Measurements from ENCODE around the gene ADAT3. TPM values are rescaled to one million over a fixed set of nuclear protein-coding genes. Genes with fewer than 3 reads are reported as not detected.

Gene ADAT3
- total and polyA plus RNA-seq, 2 donors (not counting 1 experiment from before 2014, with no cell fraction given), result 0.42 to 1.7 TPM

GRCh38 chr19:1957562-1958248 lies 52.5 kb downstream of the ADAT3 start:
- Histone ChIP-seq H3K4me2 (ENCODE audit: extremely low read depth, insufficient read depth, low read length) (no peak overlapping the region), H3K4me3 (replicated peaks in 1 of 4; ENCODE audit: control extremely low read depth in 1 of 4, insufficient read depth in 1 of 4, low read depth in 3 of 4, low read length in 4 of 4) (no peak overlapping the region), H3K4me1 (ENCODE audit: control insufficient read depth, extremely low read depth, insufficient read depth, low read length) (no peaks in the 10 kb centered on the region), H3K27ac (ENCODE audit: insufficient read depth, low read length) (no peak overlapping the region), H4K20me1 (ENCODE audit: control insufficient read depth, extremely low read depth, insufficient read depth, low read length) (peaks cover 2% of the 10 kb centered on the region), H3K27me3 (ENCODE audit: control insufficient read depth, insufficient read depth, low read length) (no peaks in the 10 kb centered on the region), H3K79me2 (ENCODE audit: control insufficient read depth, insufficient read depth, low read length) (peaks cover 39% of the 10 kb centered on the region), H3K9me3 (ENCODE audit: control insufficient read depth, insufficient read depth, low read depth, low read length) (no peaks in the 10 kb centered on the region), H3K36me3 (ENCODE audit: control insufficient read depth, insufficient read depth, low read length) (peaks cover 3% of the 10 kb centered on the region), H3K9ac (ENCODE audit: insufficient read depth, low read length) (no peak overlapping the region), H2AFZ (ENCODE audit: low read length) (no peak overlapping the region)
- TF ChIP-seq EZH2 (IDR thresholded peaks at IDR 0.05; ENCODE audit: low read length, missing control alignments), result no peak
- no peak for TF ChIP-seq CTCF (conservative IDR thresholded peaks at IDR 0.05 in 1 of 2, IDR thresholded peaks at IDR 0.05 in 1 of 2; ENCODE audit: low read depth in 1 of 2, low read length in 2 of 2)
- no peak for DNase-seq (ENCODE audit: low read depth in 2 of 2)

GRCh38 chr19:1959928-1960589 lies 54.9 kb downstream of the ADAT3 start:
- no peaks in the 10 kb centered on the region for H3K27me3 ChIP-seq (ENCODE audit: control insufficient read depth, insufficient read depth, low read length)
- no peak overlapping the region for H3K9ac ChIP-seq (ENCODE audit: insufficient read depth, low read length)
- no peaks in the 10 kb centered on the region for H3K4me1 ChIP-seq (ENCODE audit: control insufficient read depth, extremely low read depth, insufficient read depth, low read length)
- H3K4me2 ChIP-seq (ENCODE audit: extremely low read depth, insufficient read depth, low read length), result no peak overlapping the region
- H3K27ac ChIP-seq (ENCODE audit: insufficient read depth, low read length), result no peak overlapping the region
- no peak for DNase-seq (ENCODE audit: low read depth in 2 of 2)
- TF ChIP-seq CTCF (conservative IDR thresholded peaks at IDR 0.05 in 1 of 2, IDR thresholded peaks at IDR 0.05 in 1 of 2; ENCODE audit: low read depth in 1 of 2, low read length in 2 of 2) (no peak), EZH2 (IDR thresholded peaks at IDR 0.05; ENCODE audit: low read length, missing control alignments) (no peak)
- H3K9me3 ChIP-seq (ENCODE audit: control insufficient read depth, insufficient read depth, low read depth, low read length), result no peaks in the 10 kb centered on the region
- H2AFZ ChIP-seq (ENCODE audit: low read length), result no peak overlapping the region
- peaks cover 2% of the 10 kb centered on the region for H4K20me1 ChIP-seq (ENCODE audit: control insufficient read depth, extremely low read depth, insufficient read depth, low read length)
- H3K36me3 ChIP-seq (ENCODE audit: control insufficient read depth, insufficient read depth, low read length), result peaks cover 2% of the 10 kb centered on the region
- H3K79me2 ChIP-seq (ENCODE audit: control insufficient read depth, insufficient read depth, low read length), result peaks cover 24% of the 10 kb centered on the region
- no peak overlapping the region for H3K4me3 ChIP-seq (replicated peaks in 1 of 4; ENCODE audit: control extremely low read depth in 1 of 4, insufficient read depth in 1 of 4, low read depth in 3 of 4, low read length in 4 of 4)

GRCh38 chr19:1961000-1961883 lies 56.0 kb downstream of the ADAT3 start:
- H3K9ac ChIP-seq (ENCODE audit: insufficient read depth, low read length), result no peak overlapping the region
- no peak overlapping the region for H3K4me3 ChIP-seq (replicated peaks in 1 of 4; ENCODE audit: control extremely low read depth in 1 of 4, insufficient read depth in 1 of 4, low read depth in 3 of 4, low read length in 4 of 4)
- no peak overlapping the region for H2AFZ ChIP-seq (ENCODE audit: low read length)
- H3K4me2 ChIP-seq (ENCODE audit: extremely low read depth, insufficient read depth, low read length), result no peak overlapping the region
- peaks cover 2% of the 10 kb centered on the region for H4K20me1 ChIP-seq (ENCODE audit: control insufficient read depth, extremely low read depth, insufficient read depth, low read length)
- peaks cover 20% of the 10 kb centered on the region for H3K79me2 ChIP-seq (ENCODE audit: control insufficient read depth, insufficient read depth, low read length)
- H3K27me3 ChIP-seq (ENCODE audit: control insufficient read depth, insufficient read depth, low read length), result no peaks in the 10 kb centered on the region
- TF ChIP-seq EZH2 (IDR thresholded peaks at IDR 0.05; ENCODE audit: low read length, missing control alignments) (no peak), CTCF (conservative IDR thresholded peaks at IDR 0.05 in 1 of 2, IDR thresholded peaks at IDR 0.05 in 1 of 2; ENCODE audit: low read depth in 1 of 2, low read length in 2 of 2) (no peak)
- peaks cover 2% of the 10 kb centered on the region for H3K36me3 ChIP-seq (ENCODE audit: control insufficient read depth, insufficient read depth, low read length)
- H3K9me3 ChIP-seq (ENCODE audit: control insufficient read depth, insufficient read depth, low read depth, low read length), result no peaks in the 10 kb centered on the region
- DNase-seq (ENCODE audit: low read depth in 2 of 2), result no peak
- no peaks in the 10 kb centered on the region for H3K4me1 ChIP-seq (ENCODE audit: control insufficient read depth, extremely low read depth, insufficient read depth, low read length)
- H3K27ac ChIP-seq (ENCODE audit: insufficient read depth, low read length), result no peak overlapping the region
